ENCODE results near the gene MUSTN1.

DNA sequence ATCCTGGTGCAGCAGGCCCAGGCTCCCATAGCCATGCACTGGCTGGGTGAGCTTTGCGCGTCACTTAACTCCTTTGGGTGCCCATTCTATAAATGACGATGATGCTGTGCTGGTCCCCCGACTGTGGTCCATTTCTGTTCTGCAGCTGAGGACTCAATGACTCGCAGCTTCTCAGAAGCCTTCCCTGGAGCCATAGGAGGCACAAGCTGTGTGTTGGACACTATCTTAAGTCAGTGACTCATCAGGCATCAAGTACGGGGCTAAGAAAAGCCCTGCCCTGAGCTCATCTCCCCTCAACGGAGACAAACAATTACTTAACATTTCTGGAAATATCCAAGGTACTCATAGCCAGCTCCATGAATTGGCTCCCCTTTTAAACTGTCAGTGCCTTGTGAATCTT, 13.8 kb upstream of the MUSTN1 start:
- TF ChIP-seq POLR2A (IDR thresholded peaks at IDR 0.05): no peak
- TF ChIP-seq CTCF (IDR thresholded peaks at IDR 0.05): no peak

Measured in lower leg skin (tissue), 3 donors.